IMR-90 (cell line): ENCODE data around the gene RASAL1. TPM values are rescaled to one million over a fixed set of nuclear protein-coding genes. Genes with fewer than 3 reads are reported as not detected.

Source experiments
- ATAC-seq: fragments of 200-7000 bp; cut with Tn5 transposase; 2 replicates; pipeline ENCODE4 v1.9.1; 2020; ENCODE audit warnings: low read depth, mild to moderate bottlenecking, moderate library complexity
- BruUV-seq: library from RNA; stranded (reverse); fragments of 400-500 nt; replicated peaks from 2 replicates; lab custom pipeline; 2021; lab: Mats Ljungman, UMichigan
- CTCF ChIA-PET: fragments of 300-600 bp; formaldehyde crosslinking; extraction: SDS; loops from one replicate; lab custom pipeline; 2021; ENCODE audit warnings: antibody characterized with exemption; lab: Yijun Ruan, JAX
- POLR2A ChIA-PET: fragments of 300-600 bp; sonication (Branson Sonifier 250); formaldehyde crosslinking; loops from one replicate; lab custom pipeline; 2022; ENCODE audit warnings: antibody characterized with exemption; ENCODE audit not compliant: unreplicated experiment; lab: Charles Lee
- DNase-seq: peaks from one replicate; pipeline ENCODE4 v3.0.0; 2013
- H2AFZ ChIP-seq: replicated peaks from 2 replicates; pipeline ENCODE3; 2013; ENCODE audit warnings: low read length, mild to moderate bottlenecking; ENCODE audit not compliant: poor library complexity
- H2AK5ac ChIP-seq: 2 replicates; pipeline ENCODE4 v1.6.1; 2013; ENCODE audit warnings: low read depth, low read length, inconsistent platforms
- H2AK9ac ChIP-seq: replicated peaks from 2 replicates; pipeline ENCODE3; 2013; ENCODE audit warnings: mild to moderate bottlenecking, low read depth, low read length, moderate library complexity; ENCODE audit not compliant: poor library complexity
- H2BK120ac ChIP-seq: 2 replicates; pipeline ENCODE4 v1.6.1; 2013; ENCODE audit warnings: low read depth, low read length, inconsistent platforms
- H2BK15ac ChIP-seq: 3 replicates; pipeline ENCODE4 v1.6.1; 2013; ENCODE audit warnings: low read depth, low read length, inconsistent platforms
- H2BK20ac ChIP-seq: 2 replicates; pipeline ENCODE4 v1.6.1; 2013; ENCODE audit warnings: low read depth, mild to moderate bottlenecking, inconsistent platforms, low read length, moderate library complexity
- H2BK5ac ChIP-seq: 2 replicates; pipeline ENCODE4 v1.6.1; 2013; ENCODE audit warnings: mild to moderate bottlenecking, low read depth, low read length, inconsistent platforms; ENCODE audit not compliant: poor library complexity, severe bottlenecking
- H3K14ac ChIP-seq: replicated peaks from 2 replicates; pipeline ENCODE4 v1.6.1; 2013; ENCODE audit warnings: low read depth, low read length, inconsistent platforms
- H3K18ac ChIP-seq: 2 replicates; pipeline ENCODE4 v1.6.1; 2013; ENCODE audit warnings: low read depth, low read length, control low read depth
- H3K23ac ChIP-seq: 2 replicates; pipeline ENCODE4 v1.6.1; 2013; ENCODE audit warnings: low read depth, low read length, inconsistent platforms
- H3K27ac ChIP-seq: 2 replicates; pipeline ENCODE4 v1.5.1; 2013; ENCODE audit warnings: mild to moderate bottlenecking, control low read depth, low read length; ENCODE audit not compliant: insufficient read depth
- H3K27me3 ChIP-seq: 2 replicates; pipeline ENCODE4 v1.6.1; 2013; ENCODE audit warnings: low read length; ENCODE audit not compliant: control insufficient read depth, insufficient read depth
- H3K36me3 ChIP-seq: 2 replicates; pipeline ENCODE4 v1.6.1; 2013; ENCODE audit warnings: low read length, mixed read lengths; ENCODE audit not compliant: control insufficient read depth, insufficient read depth
- H3K4ac ChIP-seq: 2 replicates; pipeline ENCODE4 v1.6.1; 2013; ENCODE audit warnings: low read depth, low read length, inconsistent platforms
- H3K4me1 ChIP-seq: 2 replicates; pipeline ENCODE4 v1.6.1; 2013; ENCODE audit warnings: low read length, mixed read lengths; ENCODE audit not compliant: control insufficient read depth, insufficient read depth
- H3K4me2 ChIP-seq: 2 replicates; pipeline ENCODE4 v1.6.1; 2013; ENCODE audit warnings: low read depth, mild to moderate bottlenecking, control low read depth, low read length, moderate library complexity
- H3K4me3 ChIP-seq: 2 replicates; pipeline ENCODE4 v1.5.1; 2013; ENCODE audit warnings: low read depth, mild to moderate bottlenecking, control low read depth, low read length, moderate library complexity; ENCODE audit not compliant: insufficient read depth
- H3K56ac ChIP-seq: 2 replicates; pipeline ENCODE4 v1.6.1; 2013; ENCODE audit warnings: low read length, inconsistent platforms; ENCODE audit not compliant: insufficient read depth; ENCODE audit errors: extremely low read depth
- H3K79me1 ChIP-seq, 2 experiments: 2 replicates each; pipeline ENCODE4 v1.6.1; 2013; ENCODE audit warnings: low read length in 2 of 2, inconsistent platforms in 1 of 2, low read depth in 1 of 2
- H3K9ac ChIP-seq: 2 replicates; pipeline ENCODE4 v1.6.1; 2013; ENCODE audit warnings: low read depth, low read length, control low read depth
- H3K9me1 ChIP-seq: 2 replicates; pipeline ENCODE4 v1.6.1; 2013; ENCODE audit warnings: low read length, inconsistent platforms; ENCODE audit not compliant: insufficient read depth
- H3K9me3 ChIP-seq: 2 replicates; pipeline ENCODE4 v1.6.1; 2013; ENCODE audit warnings: low read length; ENCODE audit not compliant: control insufficient read depth, insufficient read depth
- H4K20me1 ChIP-seq: 2 replicates; pipeline ENCODE4 v1.6.1; 2013; ENCODE audit warnings: low read length, inconsistent platforms; ENCODE audit not compliant: insufficient read depth
- H4K5ac ChIP-seq: 2 replicates; pipeline ENCODE4 v1.6.1; 2013; ENCODE audit warnings: mild to moderate bottlenecking, low read depth, low read length, control low read depth
- H4K8ac ChIP-seq, 2 experiments: 2 replicates each; pipeline ENCODE4 v1.6.1; 2013; ENCODE audit warnings: low read depth in 2 of 2, low read length in 2 of 2, control low read depth in 1 of 2, inconsistent platforms in 1 of 2
- H4K91ac ChIP-seq: 2 replicates; pipeline ENCODE4 v1.6.1; 2013; ENCODE audit warnings: low read depth, low read length, inconsistent platforms; ENCODE audit not compliant: insufficient read depth
- BHLHE40 ChIP-seq: fragments of 150-350 bp; IDR thresholded peaks from 2 replicates; pipeline ENCODE4 v1.6.1; 2016; ENCODE audit warnings: mild to moderate bottlenecking, low read depth, low read length
- CEBPB ChIP-seq: IDR thresholded peaks from 2 replicates; pipeline ENCODE4 v1.6.1; 2012; ENCODE audit warnings: low read depth, low read length, improper control_type of control experiment
- CHD1 ChIP-seq: IDR thresholded peaks from 2 replicates; pipeline ENCODE4 v1.6.1; 2012; ENCODE audit warnings: low read depth, low read length, improper control_type of control experiment
- CTCF ChIP-seq: conservative IDR thresholded peaks from 2 replicates; pipeline ENCODE4 v1.5.1; 2012; ENCODE audit warnings: mild to moderate bottlenecking, low read depth, low read length, improper control_type of control experiment
- ELK1 ChIP-seq: fragments of 150-350 bp; IDR thresholded peaks from 2 replicates; pipeline ENCODE4 v1.6.1; 2016; ENCODE audit warnings: low read depth, mild to moderate bottlenecking, low read length, moderate library complexity, borderline replicate concordance
- MAFK ChIP-seq: IDR thresholded peaks from 2 replicates; pipeline ENCODE4 v1.6.1; 2012; ENCODE audit warnings: low read depth, low read length, improper control_type of control experiment
- MXI1 ChIP-seq: IDR thresholded peaks from 2 replicates; pipeline ENCODE4 v1.6.1; 2012; ENCODE audit warnings: low read depth, mild to moderate bottlenecking, low read length, moderate library complexity, borderline replicate concordance
- NFE2L2 ChIP-seq: fragments of 150-350 bp; IDR thresholded peaks from 2 replicates; pipeline ENCODE4 v1.6.1; 2016; ENCODE audit warnings: low read depth, mild to moderate bottlenecking, low read length
- POLR2A ChIP-seq: IDR thresholded peaks from 2 replicates; pipeline ENCODE4 v1.6.1; 2012; ENCODE audit warnings: mild to moderate bottlenecking, low read depth, low read length
- RAD21 ChIP-seq: IDR thresholded peaks from 2 replicates; pipeline ENCODE4 v1.6.1; 2012; ENCODE audit warnings: low read length, improper control_type of control experiment
- RCOR1 ChIP-seq: IDR thresholded peaks from 2 replicates; pipeline ENCODE4 v1.6.1; 2012; ENCODE audit warnings: mild to moderate bottlenecking, low read length, improper control_type of control experiment; ENCODE audit not compliant: insufficient replicate concordance
- USF2 ChIP-seq: fragments of 150-350 bp; IDR thresholded peaks from 2 replicates; pipeline ENCODE4 v1.6.1; 2017; ENCODE audit warnings: mild to moderate bottlenecking, antibody characterized with exemption, low read length, low read depth
- WGBS, 2 experiments: methylation state at CpG; one replicate each; pipeline versions ENCODE4 v1.1.5 to v1.1.7; 2013; ENCODE audit warnings: missing lambda C conversion rate in 2 of 2; ENCODE audit not compliant: insufficient read length in 1 of 2; ENCODE audit errors: extremely low coverage in 2 of 2; 5-methylcytosine and 5-hydroxymethylcytosine counted together
- dilution Hi-C: fragments of 300-500 bp; cut with HindIII; formaldehyde crosslinking; loops from one replicate; pipeline ENCODE4 v1.14.3; 2018; ENCODE audit warnings: low sequenced_read_pairs; ENCODE audit not compliant: unreplicated experiment
- in situ Hi-C: fragments of 300-500 bp; cut with MboI; formaldehyde crosslinking; loops from 3 replicates; pipeline ENCODE4 v1.14.3; 2019; ENCODE audit warnings: low sequenced_read_pairs, inconsistent platforms, mixed read lengths
- intact Hi-C: fragments of 100-400 bp; cut with micrococcal nuclease; formaldehyde crosslinking; loops from 2 replicates; pipeline ENCODE4 v1.10.0; 2022
- polyA plus RNA-seq, 3 experiments: library from polyadenylated mRNA; depleted of rRNA; stranded (reverse); fragments of >200 nt; gene quantifications; 2 replicates each; pipeline ENCODE4 v1.2.3, GENCODE V29; 2012; ENCODE audit warnings: low replicate concordance in 1 of 3
- total RNA-seq: library from RNA; depleted of rRNA; stranded (reverse); fragments of >200 nt; gene quantifications from 2 replicates; pipeline ENCODE4 v1.2.3, GENCODE V29; 2012

The RASAL1 gene
- total and polyA plus RNA-seq, 2 of the 4 experiments (the other 2 are of a cell fraction), result not detected

GRCh38 chr12:113056631-113057488 is 78.7 kb downstream of the RASAL1 start, which contains the start of gene DTX1:
Gene DTX1 (plus strand): TSS chr12:113056730. CDS start chr12:113058193, 1,463 bp downstream.
- 0% methylated on average over 24 of the region's 94 CpGs; no CpG with 5 or more reads in 1 of the 2 experiments for WGBS, 2 experiments
- H4K8ac ChIP-seq, result no peak within 1 kb of the TSS
- H3K4me2 ChIP-seq, result no peak within 1 kb of the TSS
- peak; percentile 61 for ATAC-seq
- H2BK20ac ChIP-seq, result no peak within 1 kb of the TSS
- H2BK5ac ChIP-seq, result no peak within 1 kb of the TSS
- no peak within 1 kb of the TSS for H3K4ac ChIP-seq
- no peak within 1 kb of the TSS for H3K18ac ChIP-seq
- H3K9me1 ChIP-seq, result 0 out of 2 replicates have a peak, but pooled peaks cover 2% of the 10 kb centered on the region
- peak within 1 kb of the TSS; percentile 11; the same call in 1 of the 2 replicates for H3K4me3 ChIP-seq
- peak within 1 kb of the TSS; percentile 76 for H2AFZ ChIP-seq
- no peak within 1 kb of the TSS for H2AK5ac ChIP-seq
- no peak within 1 kb of the TSS for H3K23ac ChIP-seq
- no peaks in the 10 kb centered on the region for H3K9me3 ChIP-seq
- H3K9ac ChIP-seq, result no peak within 1 kb of the TSS
- H4K20me1 ChIP-seq, result no peaks in the 10 kb centered on the region
- POLR2A ChIA-PET, result no interaction called here
- H2AK9ac ChIP-seq, result peak within 1 kb of the TSS; percentile 65
- H3K14ac ChIP-seq, result no peak within 1 kb of the TSS
- DNase-seq, result no peak
- no peaks in the 10 kb centered on the region for H3K36me3 ChIP-seq
- no peak within 1 kb of the TSS for H3K56ac ChIP-seq
- no peak within 1 kb of the TSS for H4K5ac ChIP-seq
- no peak within 1 kb of the TSS for H2BK15ac ChIP-seq
- H3K79me1 ChIP-seq, result no peaks in the 10 kb centered on the region
- peaks cover 39% of the 10 kb centered on the region for H3K27me3 ChIP-seq
- CTCF ChIA-PET, result no interaction called here
- no peak for TF ChIP-seq CEBPB
- TF ChIP-seq CHD1, result no peak
- TF ChIP-seq RAD21, result no peak
- no peak for TF ChIP-seq USF2
- TF ChIP-seq POLR2A, result no peak
- TF ChIP-seq NFE2L2, result no peak
- TF ChIP-seq MXI1, result no peak
- no peak for TF ChIP-seq MAFK
- TF ChIP-seq RCOR1, result no peak
- no peak for TF ChIP-seq BHLHE40
- TF ChIP-seq ELK1, result no peak
- no peak for TF ChIP-seq CTCF
- BruUV-seq, result no TSS peak
- in situ Hi-C loops, result no loop called here
- no peak within 1 kb of the TSS for H4K91ac ChIP-seq
- no peaks in the 10 kb centered on the region for H3K4me1 ChIP-seq
- intact Hi-C loops, result no loop called here
- H2BK120ac ChIP-seq, result no peak within 1 kb of the TSS
- dilution Hi-C loops, result no loop called here
- H3K27ac ChIP-seq, result no peak within 1 kb of the TSS
